Left lung (tissue), 10 donors: ENCODE data around the gene CD209. TPM values are rescaled to one million over a fixed set of nuclear protein-coding genes. Genes with fewer than 3 reads are reported as not detected.
"Not testable (repeated sequence)": the region's sequence is repeated elsewhere in the genome, so short reads cannot be mapped to it uniquely, and the experiment has no call there.

Experiments
- ATAC-seq: fragments of 200-7000 bp; cut with Tn5 transposase; one replicate; pipeline ENCODE4 v1.9.1; 2020; ENCODE audit warnings: moderate library complexity
- DNase-seq, 4 donors: peaks; one replicate each; pipeline ENCODE4 v3.0.0-alpha.2; 2013 to 2020
- H3K27ac ChIP-seq, 2 donors: fragments of 200-600 bp; sonication (generic) in 1 of 2; one replicate each; pipeline versions ENCODE4 v1.5.0 to v1.8.0; 2020 to 2021
- H3K27me3 ChIP-seq, 2 donors: fragments of 200-600 bp; sonication (generic) in 1 of 2; one replicate each; pipeline versions ENCODE4 v1.5.0 to v1.8.0; 2020 to 2021
- H3K36me3 ChIP-seq, 2 donors: fragments of 200-600 bp; sonication (generic) in 1 of 2; one replicate each; pipeline versions ENCODE4 v1.5.0 to v1.8.0; 2020 to 2021
- H3K4me1 ChIP-seq, 2 donors: fragments of 200-600 bp; one replicate each; pipeline ENCODE4 v1.8.0; 2021
- H3K4me3 ChIP-seq, 2 donors: fragments of 200-600 bp; sonication (generic) in 1 of 2; one replicate each; pipeline versions ENCODE4 v1.5.0 to v1.8.0; 2020 to 2021; ENCODE audit warnings: mild to moderate bottlenecking in 1 of 2
- H3K9me3 ChIP-seq, 2 donors: fragments of 200-600 bp; sonication (generic) in 1 of 2; one replicate each; pipeline versions ENCODE4 v1.5.0 to v1.8.0; 2020 to 2021
- intact Hi-C, 2 donors: fragments of 100-400 bp; cut with DNase I; formaldehyde crosslinking; loops; one replicate each; pipeline versions ENCODE4 v1.11.2 to v1.14.2; 2022
- polyA plus RNA-seq, 6 donors: library from polyadenylated mRNA; unstranded; fragments of 120-200 nt; gene quantifications; one replicate each; pipeline ENCODE4 v1.2.1, GENCODE V29; 2013; ENCODE audit not compliant: insufficient read length in 6 of 6
- total RNA-seq, 2 donors: library from RNA; stranded (reverse); fragmentation: NEBNext Ultra II Directional; extraction: Animal tissue kit (Norgen Biotek cat#: 25700); gene quantifications; one replicate each; pipeline ENCODE4 v1.2.1, GENCODE V29; 2021
- TF ChIP-seq, protein P1 (sequence below), 2 donors: fragments of 200-600 bp; sonication (generic) in 1 of 2; IDR thresholded peaks; one replicate each; pipeline versions ENCODE4 v1.5.0 to v1.8.0; 2021; ENCODE audit warnings: antibody characterized with exemption in 2 of 2
- donor health status: DM: no; HTN: yes; CAD: no.
- donor health status: DM: no; HTN: no; CAD: no.

Gene CD209
- total and polyA plus RNA-seq, 8 donors: 2.9 to 10.6 (median 3.2) TPM

DNA sequence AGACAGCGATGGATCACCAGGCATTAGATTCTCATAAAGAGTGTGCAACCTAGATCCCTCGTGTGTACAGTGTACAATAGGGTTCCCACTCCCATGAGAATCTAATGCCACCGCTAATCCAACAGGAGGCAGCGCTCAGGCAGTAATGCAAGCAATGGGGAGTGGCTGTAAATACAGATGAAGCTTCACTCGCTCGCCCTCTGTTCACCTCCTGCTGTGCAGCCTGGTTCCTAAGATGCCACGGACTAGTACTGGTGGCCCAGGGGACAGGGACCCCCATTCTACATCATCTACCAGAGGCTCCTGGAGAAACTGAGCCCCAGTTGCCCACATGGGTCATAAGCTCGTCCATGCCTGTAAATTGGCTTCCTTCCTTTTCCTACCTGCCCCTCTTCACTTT lies 23.7 kb upstream of the CD209 start:
- TF ChIP-seq, protein P1, sequence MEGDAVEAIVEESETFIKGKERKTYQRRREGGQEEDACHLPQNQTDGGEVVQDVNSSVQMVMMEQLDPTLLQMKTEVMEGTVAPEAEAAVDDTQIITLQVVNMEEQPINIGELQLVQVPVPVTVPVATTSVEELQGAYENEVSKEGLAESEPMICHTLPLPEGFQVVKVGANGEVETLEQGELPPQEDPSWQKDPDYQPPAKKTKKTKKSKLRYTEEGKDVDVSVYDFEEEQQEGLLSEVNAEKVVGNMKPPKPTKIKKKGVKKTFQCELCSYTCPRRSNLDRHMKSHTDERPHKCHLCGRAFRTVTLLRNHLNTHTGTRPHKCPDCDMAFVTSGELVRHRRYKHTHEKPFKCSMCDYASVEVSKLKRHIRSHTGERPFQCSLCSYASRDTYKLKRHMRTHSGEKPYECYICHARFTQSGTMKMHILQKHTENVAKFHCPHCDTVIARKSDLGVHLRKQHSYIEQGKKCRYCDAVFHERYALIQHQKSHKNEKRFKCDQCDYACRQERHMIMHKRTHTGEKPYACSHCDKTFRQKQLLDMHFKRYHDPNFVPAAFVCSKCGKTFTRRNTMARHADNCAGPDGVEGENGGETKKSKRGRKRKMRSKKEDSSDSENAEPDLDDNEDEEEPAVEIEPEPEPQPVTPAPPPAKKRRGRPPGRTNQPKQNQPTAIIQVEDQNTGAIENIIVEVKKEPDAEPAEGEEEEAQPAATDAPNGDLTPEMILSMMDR (IDR thresholded peaks at IDR 0.05): no peak
- DNase-seq (no peak), ATAC-seq (no peak)
- intact Hi-C loops: no loop called here
- Histone ChIP-seq H3K4me3 (no peak overlapping the region), H3K36me3 (no peaks in the 10 kb centered on the region), H3K4me1 (peaks cover 0 to 19% of the 10 kb centered on the region in 2 donors), H3K27ac (no peak overlapping the region), H3K9me3 (no peaks in the 10 kb centered on the region), H3K27me3 (peaks cover 0 to 10% of the 10 kb centered on the region in 2 donors)

DNA sequence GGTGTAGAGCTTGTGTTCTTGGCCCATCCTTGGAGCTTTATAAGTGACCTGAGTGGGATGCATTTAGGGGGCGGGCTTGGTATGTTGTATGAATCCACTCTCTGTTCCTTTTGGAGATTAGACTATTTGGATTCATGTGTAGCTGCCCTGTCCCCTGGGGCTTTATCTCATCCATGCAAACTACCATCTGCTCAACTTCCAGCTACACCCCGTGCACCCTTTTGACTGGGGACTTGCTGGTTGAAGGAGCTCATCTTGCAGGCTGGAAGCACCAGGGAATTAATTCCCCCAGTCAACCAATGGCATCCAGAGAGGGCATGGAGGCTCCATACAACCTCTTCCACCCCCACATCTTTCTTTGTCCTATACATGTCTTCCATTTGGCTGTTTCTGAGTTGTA lies 21.8 kb upstream of the CD209 start:
- Histone ChIP-seq H3K9me3 (no peaks in the 10 kb centered on the region), H3K4me1 (peaks cover 0 to 19% of the 10 kb centered on the region in 2 donors), H3K27ac (no peak overlapping the region), H3K36me3 (no peaks in the 10 kb centered on the region), H3K27me3 (peaks cover 0 to 10% of the 10 kb centered on the region in 2 donors), H3K4me3 (no peak overlapping the region)
- intact Hi-C loops: no loop called here
- no peak for DNase-seq
- no peak for ATAC-seq
- TF ChIP-seq, protein P1 (IDR thresholded peaks at IDR 0.05): no peak

DNA sequence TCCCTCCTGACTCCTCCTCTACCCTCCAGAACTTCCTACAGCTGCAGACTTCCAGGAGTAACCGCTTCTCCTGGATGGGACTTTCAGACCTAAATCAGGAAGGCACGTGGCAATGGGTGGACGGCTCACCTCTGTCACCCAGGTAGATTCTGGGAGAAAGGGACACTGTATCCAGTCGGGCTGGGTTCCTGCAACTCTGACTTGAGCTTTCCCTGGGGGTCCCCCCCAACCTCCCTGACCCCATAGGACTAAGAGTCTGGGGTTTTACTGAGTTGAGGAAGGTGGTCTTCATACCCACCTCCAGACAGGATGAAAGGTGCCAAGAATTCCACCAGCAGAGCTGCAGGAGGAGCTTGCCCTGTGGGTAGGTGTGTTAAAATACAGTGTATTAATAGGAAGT lies 20.2 kb upstream of the CD209 start:
- Histone ChIP-seq H3K36me3 (no peaks in the 10 kb centered on the region), H3K4me1 (peaks cover 0 to 7% of the 10 kb centered on the region in 2 donors), H3K9me3 (no peaks in the 10 kb centered on the region), H3K27me3 (peaks cover 0 to 10% of the 10 kb centered on the region in 2 donors), H3K27ac (no peak overlapping the region), H3K4me3 (no peak overlapping the region)
- TF ChIP-seq, protein P1 (IDR thresholded peaks at IDR 0.05): no peak
- ATAC-seq: no peak
- intact Hi-C loops: no loop called here
- DNase-seq: no peak

DNA sequence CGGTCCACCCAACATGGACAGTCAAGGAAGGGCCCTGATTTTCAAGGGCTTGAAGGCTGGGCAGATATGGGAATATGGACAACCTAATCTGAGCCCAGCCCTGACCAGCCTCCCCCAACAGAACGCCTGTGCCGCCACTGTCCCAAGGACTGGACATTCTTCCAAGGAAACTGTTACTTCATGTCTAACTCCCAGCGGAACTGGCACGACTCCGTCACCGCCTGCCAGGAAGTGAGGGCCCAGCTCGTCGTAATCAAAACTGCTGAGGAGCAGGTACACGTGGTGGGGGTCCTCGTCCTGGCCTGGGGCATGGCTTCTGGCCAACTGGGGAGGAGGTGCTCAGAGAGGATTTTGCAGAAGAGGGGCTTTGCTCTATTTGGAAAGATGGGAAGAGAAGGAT lies 19.2 kb upstream of the CD209 start:
- TF ChIP-seq, protein P1 (IDR thresholded peaks at IDR 0.05): no peak
- Histone ChIP-seq H3K4me1 (no peaks in the 10 kb centered on the region), H3K36me3 (no peaks in the 10 kb centered on the region), H3K27me3 (peaks cover 0 to 10% of the 10 kb centered on the region in 2 donors), H3K9me3 (no peaks in the 10 kb centered on the region), H3K27ac (no peak overlapping the region), H3K4me3 (no peak overlapping the region)
- intact Hi-C loops: no loop called here
- DNase-seq: no peak
- no peak for ATAC-seq

DNA sequence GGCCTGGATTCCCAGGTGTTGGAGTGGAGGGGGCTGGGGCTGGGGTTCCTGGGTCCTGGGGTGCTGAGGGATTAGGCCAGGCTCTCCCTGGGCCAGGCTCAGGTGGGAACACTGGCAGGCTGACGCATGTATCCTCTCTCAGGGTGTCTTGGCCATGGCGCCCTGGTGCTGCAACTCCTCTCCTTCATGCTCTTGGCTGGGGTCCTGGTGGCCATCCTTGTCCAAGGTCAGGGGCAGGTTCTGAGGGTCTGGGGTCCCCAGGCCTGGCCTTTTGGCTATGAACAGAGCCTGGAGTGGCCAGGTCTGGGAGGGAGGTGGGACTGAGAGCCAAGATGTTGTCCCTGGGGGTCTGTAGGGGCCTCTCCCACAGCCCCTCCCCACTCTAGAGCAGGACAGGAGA lies 17.7 kb upstream of the CD209 start:
- H3K4me1 ChIP-seq, ATAC-seq, DNase-seq, H3K36me3 ChIP-seq, H3K4me3 ChIP-seq, intact Hi-C loops, H3K9me3 ChIP-seq, H3K27ac ChIP-seq: not testable (repeated sequence)
- peaks cover 0 to 10% of the 10 kb centered on the region in 2 donors for H3K27me3 ChIP-seq

DNA sequence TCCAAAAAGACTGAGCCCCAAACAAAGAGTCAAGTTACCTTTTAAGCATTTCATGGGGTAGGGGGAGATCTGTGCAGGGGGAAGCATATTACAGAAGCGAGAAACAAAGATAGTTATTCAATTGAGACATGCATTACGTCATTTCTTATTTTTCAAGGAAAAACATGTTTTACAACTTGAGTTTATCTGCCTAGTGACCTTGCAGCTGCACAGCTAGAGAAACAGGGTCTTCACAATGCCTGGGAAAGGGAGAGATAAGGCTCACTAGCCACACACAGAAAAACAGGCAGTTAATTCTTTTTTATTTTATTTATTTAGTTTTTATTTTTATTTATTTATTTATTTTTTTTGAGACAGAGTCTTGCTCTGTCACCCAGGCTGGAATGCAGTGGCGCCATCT lies 16.8 kb upstream of the CD209 start:
- H3K4me3 ChIP-seq, intact Hi-C loops, H3K36me3 ChIP-seq, H3K27ac ChIP-seq, H3K9me3 ChIP-seq, DNase-seq, H3K4me1 ChIP-seq, ATAC-seq: not testable (repeated sequence)
- H3K27me3 ChIP-seq: peaks cover 0 to 10% of the 10 kb centered on the region in 2 donors
